ENCODE data around the gene MVB12B. TPM values are rescaled to one million over a fixed set of nuclear protein-coding genes. Genes with fewer than 3 reads are reported as not detected.

MVB12B gene
- total RNA-seq, 2 donors from 2014 or later: 5.9 to 8.7 TPM

GRCh38 chr9:126486276-126486675, 159.6 kb downstream of the MVB12B start:
- Histone ChIP-seq H3K27ac (no peak overlapping the region), H3K9me3 (no peaks in the 10 kb centered on the region), H3K27me3 (no peaks in the 10 kb centered on the region), H3K4me1 (no peaks in the 10 kb centered on the region), H3K36me3 (peaks cover 3% of the 10 kb centered on the region), H3K4me3 (no peak overlapping the region)
- TF ChIP-seq, protein P1, sequence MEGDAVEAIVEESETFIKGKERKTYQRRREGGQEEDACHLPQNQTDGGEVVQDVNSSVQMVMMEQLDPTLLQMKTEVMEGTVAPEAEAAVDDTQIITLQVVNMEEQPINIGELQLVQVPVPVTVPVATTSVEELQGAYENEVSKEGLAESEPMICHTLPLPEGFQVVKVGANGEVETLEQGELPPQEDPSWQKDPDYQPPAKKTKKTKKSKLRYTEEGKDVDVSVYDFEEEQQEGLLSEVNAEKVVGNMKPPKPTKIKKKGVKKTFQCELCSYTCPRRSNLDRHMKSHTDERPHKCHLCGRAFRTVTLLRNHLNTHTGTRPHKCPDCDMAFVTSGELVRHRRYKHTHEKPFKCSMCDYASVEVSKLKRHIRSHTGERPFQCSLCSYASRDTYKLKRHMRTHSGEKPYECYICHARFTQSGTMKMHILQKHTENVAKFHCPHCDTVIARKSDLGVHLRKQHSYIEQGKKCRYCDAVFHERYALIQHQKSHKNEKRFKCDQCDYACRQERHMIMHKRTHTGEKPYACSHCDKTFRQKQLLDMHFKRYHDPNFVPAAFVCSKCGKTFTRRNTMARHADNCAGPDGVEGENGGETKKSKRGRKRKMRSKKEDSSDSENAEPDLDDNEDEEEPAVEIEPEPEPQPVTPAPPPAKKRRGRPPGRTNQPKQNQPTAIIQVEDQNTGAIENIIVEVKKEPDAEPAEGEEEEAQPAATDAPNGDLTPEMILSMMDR (IDR thresholded peaks at IDR 0.05): no peak
- no peak for DNase-seq (ENCODE audit: low spot score)

DNA sequence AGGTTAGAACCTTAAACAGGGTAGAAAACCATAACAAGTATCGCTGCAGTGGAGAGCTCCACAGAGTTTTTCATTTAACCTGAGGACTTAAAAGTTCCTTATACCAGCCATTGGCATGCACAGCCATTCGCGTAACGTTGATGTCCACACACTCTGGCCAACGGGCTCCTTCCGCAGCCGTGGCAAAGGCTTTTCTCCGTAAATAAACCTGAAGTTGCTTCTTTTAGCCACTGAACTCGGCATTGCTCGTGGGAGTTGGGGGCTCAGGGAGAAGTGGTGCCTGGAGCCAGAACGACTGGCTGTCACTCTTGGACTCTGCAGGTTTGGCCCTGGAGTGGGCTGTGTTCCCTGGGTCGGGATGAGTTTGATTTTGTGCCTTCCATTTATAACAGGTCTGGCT, 161.2 kb downstream of the MVB12B start:
- TF ChIP-seq, protein P1 (IDR thresholded peaks at IDR 0.05): no peak
- Histone ChIP-seq H3K27ac (no peak overlapping the region), H3K9me3 (no peaks in the 10 kb centered on the region), H3K4me1 (no peaks in the 10 kb centered on the region), H3K27me3 (no peaks in the 10 kb centered on the region), H3K36me3 (no peaks in the 10 kb centered on the region), H3K4me3 (no peak overlapping the region)
- no peak for DNase-seq (ENCODE audit: low spot score)

DNA sequence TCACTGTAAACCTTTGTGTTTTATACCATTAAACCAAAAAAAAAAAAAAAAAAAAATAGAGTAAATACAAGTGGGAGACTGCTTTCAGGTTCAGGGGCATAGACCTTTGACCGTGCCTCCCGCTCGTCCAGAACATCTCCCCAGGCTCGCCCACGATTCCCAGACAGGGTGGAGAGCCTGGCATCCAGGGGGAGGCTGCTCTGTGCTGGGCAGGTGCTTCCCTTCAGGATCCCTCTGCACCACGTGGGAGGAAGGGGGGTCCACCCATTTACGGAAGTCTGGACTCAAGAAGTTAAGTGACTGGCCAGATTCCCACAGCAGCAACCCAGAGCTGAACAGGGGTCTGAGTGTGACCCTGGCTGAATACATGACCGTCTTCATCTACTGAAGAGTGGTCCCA, 161.7 kb downstream of the MVB12B start:
- no peaks in the 10 kb centered on the region for H3K9me3 ChIP-seq
- H3K27me3 ChIP-seq: no peaks in the 10 kb centered on the region
- no peak overlapping the region for H3K27ac ChIP-seq
- no peaks in the 10 kb centered on the region for H3K4me1 ChIP-seq
- H3K36me3 ChIP-seq: no peaks in the 10 kb centered on the region
- no peak overlapping the region for H3K4me3 ChIP-seq
- TF ChIP-seq, protein P1 (IDR thresholded peaks at IDR 0.05): no peak
- DNase-seq (ENCODE audit: low spot score): no peak

DNA sequence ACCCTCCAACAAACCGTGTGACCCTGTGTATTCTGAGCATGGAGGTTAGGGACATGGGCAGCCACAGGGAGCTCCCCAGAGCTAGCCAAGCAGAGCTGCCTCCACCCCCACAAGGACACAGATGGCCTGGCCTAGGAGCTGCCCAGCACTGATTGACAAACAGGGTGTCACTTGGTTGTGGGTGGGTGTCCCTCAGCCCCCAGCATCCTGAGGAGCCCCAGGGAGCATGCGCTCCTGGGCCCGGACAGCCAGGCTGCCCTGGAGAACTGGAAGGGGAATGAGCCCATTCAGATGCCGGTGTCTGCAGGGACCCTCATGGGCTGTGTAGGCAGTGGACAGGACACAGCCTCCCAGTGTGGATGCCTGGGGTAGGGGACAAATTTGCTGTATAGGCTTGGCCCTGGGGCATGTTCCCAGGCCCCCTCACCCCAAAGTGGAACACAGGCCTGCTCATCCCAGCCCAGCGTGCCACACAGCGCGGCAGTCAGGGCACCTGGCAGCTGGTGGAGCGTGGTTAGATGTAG, 162.3 kb downstream of the MVB12B start:
- Histone ChIP-seq H3K27me3 (no peaks in the 10 kb centered on the region), H3K27ac (no peak overlapping the region), H3K36me3 (no peaks in the 10 kb centered on the region), H3K4me3 (no peak overlapping the region), H3K4me1 (no peaks in the 10 kb centered on the region), H3K9me3 (no peaks in the 10 kb centered on the region)
- no peak for DNase-seq (ENCODE audit: low spot score)
- TF ChIP-seq, protein P1 (IDR thresholded peaks at IDR 0.05): no peak

DNA sequence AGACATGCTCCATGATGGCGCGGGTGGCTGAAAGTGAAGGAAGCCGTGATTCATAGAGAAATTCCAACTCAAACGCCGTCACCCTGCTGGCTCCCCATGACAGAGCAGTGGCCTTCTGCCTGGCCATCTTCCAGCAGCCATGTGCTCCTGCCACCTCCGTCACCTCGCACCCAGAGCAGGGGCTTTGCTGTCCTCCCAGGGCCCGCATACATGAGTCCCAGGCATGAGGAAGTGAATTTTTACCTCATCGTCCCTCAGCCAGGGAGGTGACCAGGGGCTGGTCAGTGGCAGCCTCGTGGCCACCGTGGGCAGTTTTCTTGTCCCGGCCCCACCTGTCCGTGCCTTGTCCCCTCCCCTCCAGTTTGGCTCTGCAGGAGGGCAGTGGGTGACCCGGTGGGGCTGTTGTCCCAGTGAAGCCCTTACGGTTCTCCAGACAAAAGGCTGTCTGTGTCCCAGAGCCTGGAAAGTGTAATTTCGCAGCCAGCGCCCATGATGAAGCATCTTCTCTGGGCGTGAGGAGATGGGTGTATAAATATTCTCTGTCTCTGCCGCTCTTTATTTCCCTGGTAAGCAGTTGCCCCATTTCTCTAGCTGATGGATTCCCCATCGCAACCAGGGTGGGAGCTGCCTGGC, 163.1 kb downstream of the MVB12B start:
- Histone ChIP-seq H3K36me3 (no peaks in the 10 kb centered on the region), H3K4me1 (no peaks in the 10 kb centered on the region), H3K27ac (no peak overlapping the region), H3K9me3 (no peaks in the 10 kb centered on the region), H3K4me3 (no peak overlapping the region), H3K27me3 (no peaks in the 10 kb centered on the region)
- TF ChIP-seq, protein P1 (IDR thresholded peaks at IDR 0.05): no peak
- no peak for DNase-seq (ENCODE audit: low spot score)

GRCh38 chr9:126490214-126490631, 163.6 kb downstream of the MVB12B start:
- H3K9me3 ChIP-seq: no peaks in the 10 kb centered on the region
- no peaks in the 10 kb centered on the region for H3K4me1 ChIP-seq
- no peaks in the 10 kb centered on the region for H3K27me3 ChIP-seq
- H3K36me3 ChIP-seq: no peaks in the 10 kb centered on the region
- no peak overlapping the region for H3K27ac ChIP-seq
- TF ChIP-seq, protein P1 (IDR thresholded peaks at IDR 0.05): no peak
- no peak for DNase-seq (ENCODE audit: low spot score)
- H3K4me3 ChIP-seq: no peak overlapping the region
